Muscle of leg (tissue), 11 donors: ENCODE data around the gene RFXAP. TPM values are rescaled to one million over a fixed set of nuclear protein-coding genes. Genes with fewer than 3 reads are reported as not detected.

Experiments used
- DNase-seq: peaks from one replicate; pipeline ENCODE4 v3.0.0; 2013
- H3K27ac ChIP-seq: one replicate; pipeline ENCODE4 v1.5.1; 2013; ENCODE audit warnings: mild to moderate bottlenecking, low read length, control low read depth
- H3K27me3 ChIP-seq: one replicate; pipeline ENCODE4 v1.6.1; 2013; ENCODE audit warnings: low read length; ENCODE audit not compliant: control insufficient read depth, insufficient read depth
- H3K36me3 ChIP-seq: one replicate; pipeline ENCODE4 v1.6.1; 2013; ENCODE audit warnings: low read length; ENCODE audit not compliant: control insufficient read depth, insufficient read depth
- H3K4me1 ChIP-seq: one replicate; pipeline ENCODE4 v1.6.1; 2013; ENCODE audit warnings: low read length; ENCODE audit not compliant: control insufficient read depth, insufficient read depth
- H3K4me3 ChIP-seq: one replicate; pipeline ENCODE4 v1.5.1; 2013; ENCODE audit warnings: low read length, control low read depth
- H3K9me3 ChIP-seq: replicated peaks from 2 replicates; pipeline ENCODE4 v1.6.1; 2013; ENCODE audit warnings: low read depth, low read length; ENCODE audit not compliant: control insufficient read depth
- WGBS: methylation state at CpG from one replicate; pipeline ENCODE4 v1.1.5; 2013; ENCODE audit warnings: missing lambda C conversion rate; ENCODE audit not compliant: insufficient coverage; 5-methylcytosine and 5-hydroxymethylcytosine counted together
- polyA plus RNA-seq, 8 donors: library from polyadenylated mRNA; unstranded; fragments of 120-200 nt; gene quantifications; one replicate each; pipeline versions ENCODE4 v1.2.1 to v1.2.3, GENCODE V29; 2013; ENCODE audit warnings: inconsistent platforms in 1 of 8, low replicate concordance in 1 of 8; ENCODE audit not compliant: insufficient read length in 8 of 8, insufficient read depth in 1 of 8
- total RNA-seq: library from RNA; stranded (reverse); fragments of 120-200 nt; gene quantifications from one replicate; pipeline ENCODE4 v1.2.4, GENCODE V29; 2013

RFXAP gene
- total and polyA plus RNA-seq, 9 donors = 2.2 to 11.3 (median 9.6) TPM

DNA sequence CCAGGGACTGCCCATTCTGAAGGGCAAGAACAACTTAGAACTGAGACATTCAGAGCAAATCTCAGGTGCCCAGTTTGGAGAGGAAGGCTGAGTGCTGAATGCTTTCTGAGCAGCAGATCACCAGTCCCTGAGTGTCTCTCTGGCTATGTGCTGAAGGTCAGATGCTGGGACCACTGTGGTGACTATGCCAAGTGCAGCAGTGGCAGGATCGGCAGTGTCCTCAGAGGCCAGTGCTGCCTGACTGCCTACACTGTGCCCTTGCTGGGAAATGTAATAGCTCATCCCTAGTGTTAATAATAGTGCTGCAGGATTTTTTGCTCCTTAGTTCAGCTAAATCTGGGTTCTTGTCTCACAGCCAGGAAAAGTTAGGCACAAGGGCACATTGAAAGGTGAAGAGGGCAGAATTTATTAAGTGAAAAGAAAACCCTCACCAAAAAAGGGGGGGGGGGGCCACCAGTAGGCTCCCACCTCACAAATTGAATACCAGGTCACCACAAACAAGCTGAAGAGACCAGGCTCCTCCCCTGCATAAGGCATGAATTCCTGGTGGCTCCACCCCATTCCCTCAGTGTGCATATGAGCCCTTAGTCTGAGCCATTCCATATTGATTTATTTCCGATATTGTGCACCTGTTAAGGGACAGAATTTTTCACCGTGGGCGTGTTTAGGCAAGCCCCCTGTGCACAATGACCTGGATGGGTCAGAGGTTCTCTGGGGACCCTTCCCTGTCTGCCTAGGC is 18.5 kb downstream of the RFXAP start:
- H3K9me3 ChIP-seq = no peaks in the 10 kb centered on the region
- peak; percentile 15 for DNase-seq
- H3K27ac ChIP-seq = no peak overlapping the region
- no peaks in the 10 kb centered on the region for H3K4me1 ChIP-seq
- WGBS = 79% methylated on average over 3 of the region's 4 CpGs
- no peaks in the 10 kb centered on the region for H3K27me3 ChIP-seq
- no peak overlapping the region for H3K4me3 ChIP-seq
- no peaks in the 10 kb centered on the region for H3K36me3 ChIP-seq

DNA sequence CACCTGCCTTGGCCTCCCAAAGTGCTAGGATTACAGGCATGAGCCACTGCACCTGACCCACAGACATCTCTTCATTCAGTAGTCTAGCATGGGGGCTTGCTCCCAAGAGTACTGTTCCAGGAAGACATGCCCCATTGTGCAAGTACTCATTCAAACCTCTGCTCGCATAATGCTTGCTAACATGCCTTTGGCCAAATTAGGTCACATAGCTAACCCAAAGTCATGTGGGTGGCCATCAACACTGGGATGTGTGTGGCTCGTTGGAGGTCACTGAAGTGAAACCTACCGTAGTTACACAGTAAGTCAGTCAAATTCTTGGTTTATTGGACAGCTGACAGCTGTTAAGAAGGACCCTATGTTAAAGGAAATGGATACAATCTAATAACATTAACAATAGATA is 20.3 kb downstream of the RFXAP start:
- Histone ChIP-seq H3K4me1 (no peaks in the 10 kb centered on the region), H3K27me3 (no peaks in the 10 kb centered on the region), H3K9me3 (no peaks in the 10 kb centered on the region), H3K36me3 (no peaks in the 10 kb centered on the region), H3K4me3 (no peak overlapping the region), H3K27ac (no peak overlapping the region)
- 93% methylated on average over 3 of the region's 3 CpGs for WGBS
- DNase-seq = no peak

DNA sequence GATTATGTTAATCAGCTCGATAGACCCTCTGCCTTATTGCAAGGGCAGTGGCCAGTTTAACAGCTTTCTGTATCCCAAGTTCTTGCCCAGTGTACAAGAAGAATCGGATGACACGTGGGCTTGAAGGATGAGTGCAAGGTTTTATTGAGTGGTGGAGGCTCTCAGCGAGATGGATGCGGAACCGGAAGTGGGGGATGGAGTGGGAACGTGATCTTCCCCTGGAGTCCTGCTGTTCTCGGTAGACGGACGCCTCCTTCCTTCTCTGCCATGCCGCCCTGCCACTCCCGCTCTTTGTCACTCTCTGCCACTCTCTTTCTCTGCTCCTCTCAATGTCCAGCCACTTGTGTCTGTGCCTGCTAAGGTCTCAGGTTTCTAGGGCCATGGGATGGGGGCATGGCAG is 21.0 kb downstream of the RFXAP start:
- H3K27ac ChIP-seq = no peak overlapping the region
- no peak overlapping the region for H3K4me3 ChIP-seq
- H3K27me3 ChIP-seq = no peaks in the 10 kb centered on the region
- WGBS = 47% methylated on average over 4 of the region's 12 CpGs
- H3K9me3 ChIP-seq = no peaks in the 10 kb centered on the region
- no peaks in the 10 kb centered on the region for H3K4me1 ChIP-seq
- no peak for DNase-seq
- H3K36me3 ChIP-seq = no peaks in the 10 kb centered on the region

DNA sequence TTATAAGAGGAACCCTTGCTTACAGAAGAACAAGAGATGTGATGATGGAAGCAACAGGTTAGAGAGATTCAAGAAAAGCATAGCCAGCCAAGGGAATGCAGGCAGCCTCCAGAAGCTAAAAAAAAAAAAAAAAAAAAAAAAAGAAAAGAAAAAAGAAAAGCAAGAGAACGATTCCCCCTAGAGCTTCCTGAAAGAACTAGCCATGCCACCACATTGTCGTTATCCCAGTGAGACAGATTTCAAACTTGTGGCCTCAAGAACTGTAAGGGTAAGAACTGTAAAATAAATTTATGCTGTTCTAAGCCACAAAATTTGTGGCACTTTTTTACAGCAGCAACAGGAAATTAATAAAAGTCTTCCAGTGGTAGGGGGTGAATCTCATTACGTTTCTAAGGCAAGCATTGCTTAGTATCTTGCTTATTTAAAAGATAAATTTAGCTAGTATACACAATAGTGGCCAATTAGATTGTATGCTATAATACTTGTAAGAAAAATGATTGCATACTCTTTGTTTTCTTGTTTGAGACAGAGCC is 21.8 kb downstream of the RFXAP start:
- DNase-seq = no peak
- H3K27ac ChIP-seq = no peak overlapping the region
- H3K4me3 ChIP-seq = no peak overlapping the region
- no peaks in the 10 kb centered on the region for H3K36me3 ChIP-seq
- no peaks in the 10 kb centered on the region for H3K9me3 ChIP-seq
- H3K27me3 ChIP-seq = no peaks in the 10 kb centered on the region
- no CpG with 5 or more reads among the region's 3 CpGs for WGBS
- no peaks in the 10 kb centered on the region for H3K4me1 ChIP-seq

DNA sequence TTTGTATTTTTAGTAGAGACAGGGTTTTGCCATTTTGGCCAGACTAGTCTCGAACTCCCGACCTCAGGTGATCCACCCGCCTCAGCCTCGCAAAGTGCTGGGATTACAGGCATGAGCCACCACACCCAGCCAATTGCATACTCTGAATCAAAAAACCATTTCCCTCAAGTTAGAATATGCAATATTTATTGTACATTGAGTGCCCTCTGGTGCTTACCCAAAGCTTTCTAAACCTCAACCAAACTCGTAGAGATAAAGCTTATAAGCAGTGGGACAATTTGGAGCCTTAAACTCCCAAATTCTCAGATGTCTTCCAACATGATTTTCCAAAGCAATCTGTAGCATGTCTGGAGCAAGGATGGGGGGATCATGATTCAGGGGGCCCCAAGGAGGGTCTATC is 22.4 kb downstream of the RFXAP start:
- H3K4me3 ChIP-seq = no peak overlapping the region
- H3K27ac ChIP-seq = no peak overlapping the region
- no CpG with 5 or more reads among the region's 5 CpGs for WGBS
- H3K4me1 ChIP-seq = no peaks in the 10 kb centered on the region
- no peak for DNase-seq
- no peaks in the 10 kb centered on the region for H3K36me3 ChIP-seq
- no peaks in the 10 kb centered on the region for H3K27me3 ChIP-seq
- no peaks in the 10 kb centered on the region for H3K9me3 ChIP-seq

DNA sequence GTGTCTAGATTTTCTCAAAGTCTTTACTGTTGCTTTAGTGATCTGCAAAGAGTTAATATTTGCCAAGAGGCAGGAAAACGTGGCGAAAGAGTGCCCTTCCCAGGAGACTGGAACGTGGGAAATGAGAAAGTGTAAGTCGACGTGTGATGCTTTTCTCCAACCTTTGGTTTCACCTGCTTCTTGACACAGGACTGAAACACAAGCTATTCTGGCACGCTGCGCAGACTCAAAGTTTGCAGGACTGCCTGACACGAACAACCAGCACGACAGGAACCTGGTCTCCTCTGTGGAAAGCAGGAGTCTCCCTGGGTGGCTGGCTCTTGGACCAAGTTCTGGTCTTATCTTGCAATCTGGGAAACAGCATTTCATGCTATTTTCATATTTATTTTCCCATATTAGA is 28.6 kb downstream of the RFXAP start:
- Histone ChIP-seq H3K9me3 (no peaks in the 10 kb centered on the region), H3K36me3 (peaks cover 8% of the 10 kb centered on the region), H3K4me1 (no peaks in the 10 kb centered on the region), H3K4me3 (no peak overlapping the region), H3K27me3 (no peaks in the 10 kb centered on the region), H3K27ac (no peak overlapping the region)
- WGBS = 44% methylated on average over 9 of the region's 9 CpGs
- DNase-seq = no peak

DNA sequence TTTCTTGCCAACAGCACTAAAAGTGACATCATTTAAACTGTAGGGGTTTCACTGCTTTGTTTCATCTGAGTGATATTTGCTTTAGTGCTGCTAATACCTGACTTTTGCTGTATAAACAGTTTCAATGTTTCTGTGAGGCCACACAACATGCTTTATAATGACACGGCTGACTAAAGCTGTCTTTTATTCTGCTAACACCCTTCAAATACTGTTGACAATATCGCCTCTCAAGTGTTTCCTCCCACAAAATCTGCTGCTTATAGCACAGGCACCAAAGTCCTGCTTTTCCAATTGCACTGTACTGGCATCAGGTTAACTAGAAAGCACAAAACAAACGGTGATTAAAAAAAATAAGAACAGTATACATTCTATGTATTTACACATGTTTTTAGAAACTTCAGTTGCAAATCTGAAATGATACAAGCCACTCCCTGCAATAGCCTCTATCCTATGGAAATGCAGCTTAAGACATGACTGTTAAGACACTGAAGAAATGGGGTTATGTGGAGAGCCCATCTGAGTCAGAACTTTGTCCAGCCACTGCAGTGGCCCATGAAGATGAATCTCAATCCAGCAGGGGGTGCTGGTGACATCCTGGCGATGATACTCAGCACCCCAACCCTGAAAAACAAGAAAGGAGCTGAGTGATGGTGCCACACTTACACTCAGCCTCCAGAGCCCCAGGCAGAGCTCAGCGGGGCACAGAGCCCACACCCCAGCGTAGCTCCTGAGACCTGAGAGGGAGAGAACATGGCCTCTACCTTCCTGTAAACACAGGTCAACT is 29.4 kb downstream of the RFXAP start:
- WGBS = 68% methylated on average over 4 of the region's 6 CpGs
- H3K27ac ChIP-seq = no peak overlapping the region
- no peak for DNase-seq

DNA sequence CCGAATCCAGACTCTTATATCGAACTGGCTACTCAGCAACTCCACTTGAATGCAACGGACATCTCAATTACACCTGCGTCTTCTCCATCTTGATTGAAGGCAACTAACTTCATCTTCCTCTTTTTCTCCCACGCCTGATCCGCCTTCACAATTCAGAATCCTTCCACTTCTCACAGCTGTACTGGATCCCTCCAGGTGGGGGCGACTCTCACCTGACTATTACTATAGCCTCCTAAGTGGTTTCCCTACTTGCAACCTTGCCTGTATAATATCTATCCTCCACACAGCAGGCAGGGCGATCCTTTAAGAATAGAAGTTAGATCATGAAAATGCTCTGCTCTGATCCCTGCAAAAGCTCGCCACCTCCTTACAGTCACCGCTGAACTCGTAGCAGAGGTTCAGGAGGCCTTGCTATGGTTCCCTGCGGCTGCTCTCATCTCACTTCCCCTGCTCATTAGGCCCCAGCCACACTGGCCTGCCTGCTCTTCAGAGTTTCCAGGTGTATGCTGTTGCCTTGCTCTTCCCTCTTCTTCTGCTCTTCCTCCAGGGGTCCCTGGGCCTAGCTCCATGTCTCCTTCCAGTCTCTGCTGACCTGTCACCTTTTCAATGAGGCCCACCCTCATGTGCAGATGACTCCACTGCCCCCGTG is 31.9 kb downstream of the RFXAP start:
- Histone ChIP-seq H3K9me3 (no peaks in the 10 kb centered on the region), H3K36me3 (peaks cover 19% of the 10 kb centered on the region), H3K27ac (no peak overlapping the region), H3K4me1 (no peaks in the 10 kb centered on the region), H3K27me3 (no peaks in the 10 kb centered on the region), H3K4me3 (no peak overlapping the region)
- 91% methylated on average over 11 of the region's 13 CpGs for WGBS
- no peak for DNase-seq

More for the DNA sequence above, 29.4 kb downstream of the RFXAP start:
- no peaks in the 10 kb centered on the region for H3K27me3 ChIP-seq
- H3K36me3 ChIP-seq = peaks cover 15% of the 10 kb centered on the region
- no peaks in the 10 kb centered on the region for H3K4me1 ChIP-seq
- no peaks in the 10 kb centered on the region for H3K9me3 ChIP-seq
- H3K4me3 ChIP-seq = no peak overlapping the region

DNA sequence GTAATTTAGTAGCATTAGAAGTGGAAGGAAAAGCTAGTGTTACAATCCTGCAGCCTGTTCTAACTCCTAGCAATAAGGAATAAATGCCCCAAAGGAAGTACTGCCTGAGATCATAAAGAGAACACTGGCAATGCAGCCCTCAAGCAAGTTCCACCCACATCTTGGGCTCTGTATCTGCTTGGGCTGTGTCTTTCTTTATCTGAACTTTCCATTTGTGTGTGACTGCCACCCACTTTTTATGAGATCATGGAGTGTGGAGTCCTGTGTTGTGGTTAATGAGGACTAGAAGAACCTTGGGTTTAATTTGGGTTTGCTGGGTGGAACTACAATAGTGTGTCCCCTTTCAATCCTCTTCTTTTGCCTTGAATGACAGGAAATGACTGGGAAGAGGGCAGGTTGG is 38.2 kb downstream of the RFXAP start:
- DNase-seq = no peak
- no peaks in the 10 kb centered on the region for H3K9me3 ChIP-seq

DNA sequence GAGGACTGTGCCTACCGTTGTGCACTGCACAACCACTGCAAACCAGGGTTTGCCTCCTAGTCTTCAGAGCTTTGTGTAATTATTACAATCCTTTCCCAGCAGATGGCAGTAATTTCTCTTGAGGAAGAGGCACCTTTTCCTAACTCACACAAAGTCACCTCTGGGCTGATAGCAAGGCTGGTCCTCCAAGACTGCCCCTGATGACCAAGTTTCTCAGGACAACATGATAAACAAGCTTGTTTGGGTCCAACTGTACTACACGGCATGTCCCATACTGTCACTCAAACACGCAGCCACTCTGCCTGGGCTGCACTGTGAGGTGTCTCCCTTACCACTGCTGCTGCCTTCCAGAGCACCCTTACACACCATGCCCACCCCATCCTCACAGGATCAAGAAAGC is 39.3 kb downstream of the RFXAP start:
- Histone ChIP-seq H3K4me1 (no peaks in the 10 kb centered on the region), H3K4me3 (no peak overlapping the region), H3K9me3 (no peaks in the 10 kb centered on the region), H3K27me3 (no peaks in the 10 kb centered on the region), H3K27ac (no peak overlapping the region), H3K36me3 (peaks cover 26% of the 10 kb centered on the region)
- DNase-seq = peak; percentile 71
- WGBS = 38% methylated on average over 2 of the region's 3 CpGs

More for the DNA sequence above, 38.2 kb downstream of the RFXAP start:
- Histone ChIP-seq H3K27ac (no peak overlapping the region), H3K36me3 (peaks cover 26% of the 10 kb centered on the region), H3K4me3 (no peak overlapping the region), H3K27me3 (no peaks in the 10 kb centered on the region), H3K4me1 (no peaks in the 10 kb centered on the region)
